K562 (cell line): Measurements from ENCODE around the gene C1R. TPM values are rescaled to one million over a fixed set of nuclear protein-coding genes. Genes with fewer than 3 reads are reported as not detected.

Source experiments
- ATAC-seq: fragments of 200-7000 bp; cut with Tn5 transposase; 3 replicates; pipeline ENCODE4 v1.9.1; 2020; ENCODE audit warnings: moderate library complexity
- BruUV-seq: library from RNA; stranded (reverse); fragments of 400-500 nt; replicated peaks from 2 replicates; lab custom pipeline; 2021; lab: Mats Ljungman, UMichigan
- CTCF ChIA-PET: fragments of 300-600 bp; formaldehyde crosslinking; extraction: SDS; loops from one replicate; lab custom pipeline; 2021; ENCODE audit warnings: low intra/inter-chr PET ratio; lab: Yijun Ruan, JAX
- POLR2A ChIA-PET: fragments of 300-600, 350-650 bp; sonication (Branson Sonifier 250); formaldehyde crosslinking; extraction: SDS; loops from one replicate; lab custom pipeline; 2021; ENCODE audit warnings: antibody characterized with exemption, inconsistent platforms; lab: Yijun Ruan, JAX
- DNase-seq, 4 experiments: peaks; one replicate each; pipeline versions ENCODE4 v3.0.0 to v3.0.0-alpha.2; 2011 to 2018; ENCODE audit warnings: low spot score in 3 of 4, mixed read lengths in 3 of 4; ENCODE audit errors: extremely low read depth in 1 of 4
- FAIRE-seq: peaks from 2 replicates; lab custom pipeline; 2011; peaks lifted over from hg19 to GRCh38; lab: Jason Lieb, UNC
- H2AFZ ChIP-seq: 2 replicates; pipeline ENCODE4 v1.6.0; 2011; ENCODE audit warnings: low read depth, low read length, control low read depth, inconsistent platforms
- H3K27ac ChIP-seq: fragments of 200-600 bp; 3 replicates; pipeline ENCODE4 v1.8.0; 2011; ENCODE audit warnings: low read depth, mild to moderate bottlenecking, control low read depth, inconsistent platforms, low read length, moderate library complexity, mixed read lengths; ENCODE audit errors: extremely low read depth
- H3K27me3 ChIP-seq, 2 experiments: fragments of 300-600 bp in 1 of 2; 2 replicates in 1 of 2; 3 replicates in 1 of 2; pipeline versions ENCODE4 v1.6.0 to v1.8.0; 2011; ENCODE audit warnings: inconsistent platforms in 2 of 2, low read length in 2 of 2, mild to moderate bottlenecking in 1 of 2, mixed read lengths in 1 of 2, moderate library complexity in 1 of 2; ENCODE audit not compliant: control insufficient read depth in 2 of 2, insufficient read depth in 2 of 2
- H3K36me3 ChIP-seq: fragments of 300-600 bp; 3 replicates; pipeline ENCODE4 v1.8.0; 2011; ENCODE audit warnings: mild to moderate bottlenecking, low read length, inconsistent platforms; ENCODE audit not compliant: control insufficient read depth, insufficient read depth
- H3K4me1 ChIP-seq, 2 experiments: fragments of 200-600 bp in 1 of 2; replicated peaks in 1 of 2; 2 replicates in 1 of 2; 3 replicates in 1 of 2; pipeline versions ENCODE4 v1.5.1 to v1.8.0; 2011; ENCODE audit warnings: inconsistent platforms in 2 of 2, low read length in 2 of 2, mild to moderate bottlenecking in 1 of 2, mixed read lengths in 1 of 2, moderate library complexity in 1 of 2; ENCODE audit not compliant: control insufficient read depth in 2 of 2, insufficient read depth in 2 of 2
- H3K4me2 ChIP-seq: 2 replicates; pipeline ENCODE4 v1.6.1; 2011; ENCODE audit warnings: low read length, control low read depth, inconsistent platforms, mixed read lengths; ENCODE audit not compliant: insufficient read depth
- H3K4me3 ChIP-seq: fragments of 200-600 bp; sonication (generic), shearing (Covaris generic); 2 replicates; pipeline ENCODE4 v1.5.1; 2016; ENCODE audit warnings: control low read depth, inconsistent platforms
- H3K79me2 ChIP-seq: fragments of 200-600 bp; 3 replicates; pipeline ENCODE4 v1.8.0; 2011; ENCODE audit warnings: low read length, inconsistent platforms; ENCODE audit not compliant: control insufficient read depth, insufficient read depth
- H3K9ac ChIP-seq, 2 experiments: 2 replicates each; pipeline versions ENCODE4 v1.6.0 to v1.6.1; 2011; ENCODE audit warnings: low read depth in 2 of 2, low read length in 2 of 2, control low read depth in 1 of 2, inconsistent platforms in 1 of 2, mild to moderate bottlenecking in 1 of 2, mixed read lengths in 1 of 2; ENCODE audit not compliant: insufficient read depth in 1 of 2
- H3K9me1 ChIP-seq: one replicate; pipeline ENCODE4 v1.6.0; 2011; ENCODE audit warnings: inconsistent platforms, mild to moderate bottlenecking, low read length, moderate library complexity; ENCODE audit not compliant: control insufficient read depth, insufficient read depth
- H3K9me3 ChIP-seq: replicated peaks from 2 replicates; pipeline ENCODE4 v1.5.1; 2011; ENCODE audit warnings: low read depth, low read length, inconsistent platforms; ENCODE audit not compliant: control insufficient read depth, insufficient read depth
- H4K20me1 ChIP-seq: replicated peaks from 2 replicates; pipeline ENCODE4 v1.6.1; 2011; ENCODE audit warnings: low read length, inconsistent platforms, mixed read lengths; ENCODE audit not compliant: control insufficient read depth, insufficient read depth
- ARHGAP35 ChIP-seq: fragments of 450-650 bp; IDR thresholded peaks from 2 replicates; pipeline ENCODE4 v1.6.1; 2018; ENCODE audit not compliant: partially characterized antibody
- ARNT ChIP-seq, 2 experiments: fragments of 450-650 bp; IDR thresholded peaks; 2 replicates each; pipeline ENCODE4 v1.6.1; 2016; ENCODE audit warnings: mild to moderate bottlenecking in 1 of 2
- CBFB ChIP-seq: sonication (generic); formaldehyde crosslinking; IDR thresholded peaks from 2 replicates; pipeline ENCODE4 v1.4.0; 2020; ENCODE audit warnings: mild to moderate bottlenecking, missing genetic modification reagents
- ETV5 ChIP-seq: sonication (generic); formaldehyde crosslinking; IDR thresholded peaks from 2 replicates; pipeline ENCODE4 v1.4.0; 2020; ENCODE audit warnings: low read depth, mild to moderate bottlenecking, missing genetic modification reagents
- HNRNPUL1 ChIP-seq: fragments of 200-400 bp; formaldehyde crosslinking; IDR thresholded peaks from 2 replicates; pipeline ENCODE4 v1.6.1; 2017; ENCODE audit warnings: low read length
- KAT7 ChIP-seq: sonication (generic); formaldehyde crosslinking; IDR thresholded peaks from 2 replicates; pipeline ENCODE4 v1.8.0; 2022; ENCODE audit warnings: missing genetic modification reagents, mild to moderate bottlenecking, borderline replicate concordance
- KDM5B ChIP-seq: fragments of 200-600 bp; sonication (generic); IDR thresholded peaks from 2 replicates; pipeline ENCODE4 v1.6.1; 2012; ENCODE audit warnings: low read depth, mild to moderate bottlenecking, moderate library complexity, low read length, control low read depth, inconsistent platforms; ENCODE audit not compliant: insufficient replicate concordance
- POLR3G ChIP-seq: IDR thresholded peaks from 2 replicates; pipeline ENCODE4 v1.6.1; 2011; ENCODE audit not compliant: insufficient read length, insufficient replicate concordance; ENCODE audit errors: extremely low read depth
- PTBP1 ChIP-seq: fragments of 200-400 bp; formaldehyde crosslinking; IDR thresholded peaks from 2 replicates; pipeline ENCODE4 v1.6.1; 2017; ENCODE audit warnings: low read depth, low read length
- SMAD1 ChIP-seq: fragments of 150-350 bp; IDR thresholded peaks from 2 replicates; pipeline ENCODE4 v1.6.1; 2014; ENCODE audit warnings: low read length, low read depth; ENCODE audit not compliant: partially characterized antibody
- STAT5B ChIP-seq: fragments of 250-450 bp; sonication (Bioruptor Pico); IDR thresholded peaks from 2 replicates; pipeline ENCODE4 v1.8.0; 2021; ENCODE audit warnings: mild to moderate bottlenecking, inconsistent platforms
- TAL1 ChIP-seq: fragments of 450-650 bp; IDR thresholded peaks from 2 replicates; pipeline ENCODE4 v1.6.1; 2016; ENCODE audit warnings: mild to moderate bottlenecking
- TFAM ChIP-seq: fragments of 250-450 bp; sonication (Bioruptor Pico); conservative IDR thresholded peaks from 2 replicates; pipeline ENCODE4 v1.5.0; 2021; ENCODE audit warnings: mild to moderate bottlenecking, moderate library complexity
- XRCC4 ChIP-seq: IDR thresholded peaks from one replicate; pipeline ENCODE4 v1.6.1; 2011; ENCODE audit not compliant: insufficient read depth, insufficient read length; ENCODE audit errors: extremely low read depth
- ZNF263 ChIP-seq: sonication (generic); formaldehyde crosslinking; IDR thresholded peaks from 2 replicates; pipeline ENCODE4 v1.8.0; 2022; ENCODE audit warnings: mild to moderate bottlenecking, missing genetic modification reagents, borderline replicate concordance
- ZNF274 ChIP-seq: IDR thresholded peaks from 2 replicates; pipeline ENCODE4 v1.6.1; 2011; ENCODE audit warnings: low read depth, mild to moderate bottlenecking, low read length, moderate library complexity, borderline replicate concordance
- ZNF408 ChIP-seq: fragments of 250-450 bp; sonication (Bioruptor Pico); IDR thresholded peaks from 2 replicates; pipeline ENCODE4 v1.4.0; 2020; ENCODE audit warnings: low read depth, mild to moderate bottlenecking, moderate library complexity
- WGBS: fragments of 100-300 bp; shearing (Covaris generic); methylation state at CpG from one replicate; pipeline ENCODE4 v1.1.6; 2016; ENCODE audit warnings: low coverage, mixed read lengths; ENCODE audit not compliant: insufficient coverage; ENCODE audit errors: missing lambda C conversion rate; 5-methylcytosine and 5-hydroxymethylcytosine counted together
- in situ Hi-C: fragments of 300-500 bp; cut with MboI; formaldehyde crosslinking; loops from 4 replicates; pipeline ENCODE4 v1.15.0; 2018; ENCODE audit warnings: inconsistent platforms, mixed read lengths
- intact Hi-C: fragments of 100-400 bp; cut with micrococcal nuclease; formaldehyde crosslinking; loops from 2 replicates; pipeline ENCODE4 v1.14.2; 2022
- polyA plus RNA-seq, 8 experiments: library from polyadenylated mRNA; depleted of rRNA in 4 of 8; stranded (reverse) in 5 of 8; unstranded in 3 of 8; fragments of >200 nt; fragmentation: Nextera tagmentation in 2 of 8; fragmentation: Illumina TruSeq in 1 of 8; extraction: Ambion mirVana in 2 of 8; extraction: Trizol in 1 of 8; gene quantifications; 2 replicates each; pipeline versions ENCODE4 v1.2.1 to v1.2.3, GENCODE V29; 2011 to 2014; ENCODE audit warnings: inconsistent platforms in 1 of 8, missing spikeins in 1 of 8
- total RNA-seq, 7 experiments: library from RNA; depleted of rRNA in 6 of 7; stranded (reverse); fragments of >200 nt in 6 of 7; fragmentation: Illumina TruSeq in 2 of 7; extraction: Trizol in 2 of 7; gene quantifications; 2 replicates each; pipeline versions ENCODE4 v1.2.1 to v1.2.3, GENCODE V29; 2011 to 2021; ENCODE audit warnings: low replicate concordance in 1 of 7
- TF ChIP-seq, protein P1 (sequence below): fragments of 250-450 bp; sonication (Bioruptor Pico); IDR thresholded peaks from 2 replicates; pipeline ENCODE4 v1.6.1; 2021; ENCODE audit warnings: mild to moderate bottlenecking

The C1R gene
- total and polyA plus RNA-seq, 9 of the 15 experiments (the other 6 are each of a cell fraction or from before 2014, with no cell fraction given), result 0.07 to 1.0 (median 0.33) TPM; not detected in 1

- TF ChIP-seq TFAM (CRISPR knock-in tag), result no peak
- no peak for TF ChIP-seq SMAD1
These were observed 27.9 kb upstream of the C1R start (continued) for GRCh38 chr12:7120166-7120565.

DNA sequence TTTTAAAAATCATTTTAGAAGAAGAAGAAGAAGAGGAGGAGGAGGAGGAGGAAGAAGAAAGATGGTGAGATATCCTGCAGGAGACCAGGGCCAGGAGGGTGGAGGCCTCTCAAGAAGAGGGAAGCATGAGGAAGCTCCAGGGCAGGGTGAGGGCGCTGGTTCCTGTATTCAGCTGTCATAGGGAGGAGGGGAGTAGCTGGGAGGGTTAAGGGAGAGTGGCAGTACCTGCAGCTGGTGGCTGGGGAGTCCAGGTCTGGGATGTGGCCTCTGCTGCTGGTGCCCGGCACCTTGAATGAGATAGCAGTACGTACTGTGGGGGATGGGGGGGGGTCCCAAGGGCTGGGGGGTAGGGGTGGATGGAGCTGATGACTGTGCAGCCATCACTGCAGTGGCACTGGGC lies 26.6 kb upstream of the C1R start:
- H3K9me1 ChIP-seq, result no peaks in the 10 kb centered on the region
- no peak overlapping the region for H3K27ac ChIP-seq
- DNase-seq (no peak), ATAC-seq (no peak), FAIRE-seq (no peak)
- H2AFZ ChIP-seq, result no peak overlapping the region
- ChIA-PET CTCF (no interaction called here), POLR2A (interaction anchor here (0.5 to 1.3 kb wide), 2 partner anchors 174 to 254 kb away, joined by 3 to 5 read pairs; no protein-coding TSS in a partner anchor)
- in situ Hi-C loops (no loop called here), intact Hi-C loops (no loop called here)
- peaks cover 2% of the 10 kb centered on the region; the same call in 2 of the 3 replicates for H3K36me3 ChIP-seq
- H3K9me3 ChIP-seq, result no peaks in the 10 kb centered on the region
- H3K4me3 ChIP-seq, result no peak overlapping the region
- no peaks in the 10 kb centered on the region for H3K79me2 ChIP-seq
- no peak overlapping the region for H3K9ac ChIP-seq
- WGBS, result 33% methylated on average over 1 of the region's 3 CpGs
- H3K4me2 ChIP-seq, result no peak overlapping the region
- no TSS peak for BruUV-seq
- TF ChIP-seq KAT7 (CRISPR knock-in tag) (no peak), STAT5B (CRISPR knock-in tag) (no peak), POLR3G (no peak), PTBP1 (no peak), CBFB (CRISPR knock-in tag) (no peak), ARHGAP35 (no peak), ZNF274 (no peak), ARNT (IDR thresholded peaks at IDR 0.05) (no peak), KDM5B (no peak), ETV5 (CRISPR knock-in tag) (no peak), HNRNPUL1 (no peak), XRCC4 (no peak), ZNF408 (CRISPR knock-in tag) (no peak), TAL1 (no peak), ZNF263 (CRISPR knock-in tag) (no peak)
- TF ChIP-seq, protein P1, sequence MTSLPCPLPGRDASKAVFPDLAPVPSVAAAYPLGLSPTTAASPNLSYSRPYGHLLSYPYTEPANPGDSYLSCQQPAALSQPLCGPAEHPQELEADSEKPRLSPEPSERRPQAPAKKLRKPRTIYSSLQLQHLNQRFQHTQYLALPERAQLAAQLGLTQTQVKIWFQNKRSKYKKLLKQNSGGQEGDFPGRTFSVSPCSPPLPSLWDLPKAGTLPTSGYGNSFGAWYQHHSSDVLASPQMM (CRISPR knock-in tag), result no peak
- no peaks in the 10 kb centered on the region for H3K27me3 ChIP-seq
- peaks cover 26 to 40% of the 10 kb centered on the region in 2 experiments for H3K4me1 ChIP-seq
- no peaks in the 10 kb centered on the region for H4K20me1 ChIP-seq
